ENCODE results near the gene TLCD1.

TLCD1 gene

GRCh38 chr17:28689011-28689410 lies 37.0 kb downstream of the TLCD1 start:
- Histone ChIP-seq H3K9ac (ENCODE audit: low read length) (no peak overlapping the region), H3K4me3 (ENCODE audit: low read length) (no peak overlapping the region), H3K56ac (ENCODE audit: low read length) (no peak overlapping the region), H3K79me2 (ENCODE audit: control insufficient read depth, insufficient read depth, low read length) (no peaks in the 10 kb centered on the region), H3K27me3 (ENCODE audit: insufficient read depth, low read length, poor library complexity) (no peaks in the 10 kb centered on the region), H3K23ac (ENCODE audit: low read length) (no peak overlapping the region), H2BK120ac (ENCODE audit: low read depth, low read length) (no peak overlapping the region), H3K18ac (ENCODE audit: low read length) (no peak overlapping the region), H3K36me3 (ENCODE audit: control insufficient read depth, insufficient read depth, low read length) (peaks cover 36% of the 10 kb centered on the region), H3K27ac (ENCODE audit: low read depth, low read length) (no peak overlapping the region), H2AK5ac (ENCODE audit: low read length) (no peak overlapping the region), H3K4ac (ENCODE audit: low read depth, low read length) (no peak overlapping the region), H2BK15ac (replicated peaks; ENCODE audit: low read depth) (no peak overlapping the region), H3K4me2 (ENCODE audit: low read length) (no peak overlapping the region), H3K4me1 (ENCODE audit: control insufficient read depth, low read depth, low read length) (no peaks in the 10 kb centered on the region), H2BK5ac (ENCODE audit: low read length) (no peak overlapping the region), H3K79me1 (ENCODE audit: low read length) (no peaks in the 10 kb centered on the region), H4K5ac (ENCODE audit: low read length) (no peak overlapping the region), H4K8ac (ENCODE audit: low read depth, low read length) (no peak overlapping the region)
- WGBS (ENCODE audit: extremely low coverage, insufficient coverage, low lambda C conversion rate) = no CpG with 5 or more reads among the region's 3 CpGs
- DNase-seq = no peak

- Histone ChIP-seq H3K27ac (ENCODE audit: low read depth, low read length) (no peak overlapping the region), H4K5ac (ENCODE audit: low read length) (no peak overlapping the region), H2BK15ac (replicated peaks; ENCODE audit: low read depth) (no peak overlapping the region), H3K27me3 (ENCODE audit: insufficient read depth, low read length, poor library complexity) (no peaks in the 10 kb centered on the region), H3K23ac (ENCODE audit: low read length) (no peak overlapping the region), H3K56ac (ENCODE audit: low read length) (no peak overlapping the region), H3K4me1 (ENCODE audit: control insufficient read depth, low read depth, low read length) (no peaks in the 10 kb centered on the region), H2BK120ac (ENCODE audit: low read depth, low read length) (no peak overlapping the region), H3K4me3 (ENCODE audit: low read length) (no peak overlapping the region), H3K79me2 (ENCODE audit: control insufficient read depth, insufficient read depth, low read length) (no peaks in the 10 kb centered on the region), H3K79me1 (ENCODE audit: low read length) (no peaks in the 10 kb centered on the region), H2AK5ac (ENCODE audit: low read length) (no peak overlapping the region), H3K9ac (ENCODE audit: low read length) (no peak overlapping the region), H3K18ac (ENCODE audit: low read length) (no peak overlapping the region), H3K4ac (ENCODE audit: low read depth, low read length) (no peak overlapping the region), H3K36me3 (ENCODE audit: control insufficient read depth, insufficient read depth, low read length) (peaks cover 35% of the 10 kb centered on the region), H4K8ac (ENCODE audit: low read depth, low read length) (no peak overlapping the region), H2BK5ac (ENCODE audit: low read length) (no peak overlapping the region), H3K4me2 (ENCODE audit: low read length) (no peak overlapping the region)
- DNase-seq = no peak
- WGBS (ENCODE audit: extremely low coverage, insufficient coverage, low lambda C conversion rate) = 100% methylated on average over 1 of the region's 4 CpGs
Observed at GRCh38 chr17:28688481-28688880, 37.6 kb downstream of the TLCD1 start.

GRCh38 chr17:28686296-28686695 lies 39.7 kb downstream of the TLCD1 start:
- Histone ChIP-seq H2AK5ac (ENCODE audit: low read length) (no peak overlapping the region), H3K23ac (ENCODE audit: low read length) (no peak overlapping the region), H3K4me1 (ENCODE audit: control insufficient read depth, low read depth, low read length) (no peaks in the 10 kb centered on the region), H4K8ac (ENCODE audit: low read depth, low read length) (no peak overlapping the region), H3K9ac (ENCODE audit: low read length) (no peak overlapping the region), H3K18ac (ENCODE audit: low read length) (no peak overlapping the region), H4K5ac (ENCODE audit: low read length) (no peak overlapping the region), H3K4me3 (ENCODE audit: low read length) (no peak overlapping the region), H2BK5ac (ENCODE audit: low read length) (no peak overlapping the region), H3K36me3 (ENCODE audit: control insufficient read depth, insufficient read depth, low read length) (peaks cover 48% of the 10 kb centered on the region), H3K27ac (ENCODE audit: low read depth, low read length) (no peak overlapping the region), H3K79me2 (ENCODE audit: control insufficient read depth, insufficient read depth, low read length) (no peaks in the 10 kb centered on the region), H2BK120ac (ENCODE audit: low read depth, low read length) (no peak overlapping the region), H3K4me2 (ENCODE audit: low read length) (no peak overlapping the region), H3K56ac (ENCODE audit: low read length) (no peak overlapping the region), H3K27me3 (ENCODE audit: insufficient read depth, low read length, poor library complexity) (no peaks in the 10 kb centered on the region), H2BK15ac (replicated peaks; ENCODE audit: low read depth) (no peak overlapping the region), H3K4ac (ENCODE audit: low read depth, low read length) (no peak overlapping the region), H3K79me1 (ENCODE audit: low read length) (no peaks in the 10 kb centered on the region)
- no CpG with 5 or more reads among the region's 4 CpGs for WGBS (ENCODE audit: extremely low coverage, insufficient coverage, low lambda C conversion rate)
- DNase-seq = no peak

- H3K9ac ChIP-seq (ENCODE audit: low read length) = no peak overlapping the region
- no CpG with 5 or more reads among the region's 5 CpGs for WGBS (ENCODE audit: extremely low coverage, insufficient coverage, low lambda C conversion rate)
- H3K36me3 ChIP-seq (ENCODE audit: control insufficient read depth, insufficient read depth, low read length) = peaks cover 44% of the 10 kb centered on the region
- no peak overlapping the region for H3K27ac ChIP-seq (ENCODE audit: low read depth, low read length)
- H4K5ac ChIP-seq (ENCODE audit: low read length) = no peak overlapping the region
- H2AK5ac ChIP-seq (ENCODE audit: low read length) = no peak overlapping the region
- no peak for DNase-seq
- H3K56ac ChIP-seq (ENCODE audit: low read length) = no peak overlapping the region
- no peak overlapping the region for H2BK120ac ChIP-seq (ENCODE audit: low read depth, low read length)
- H3K4me2 ChIP-seq (ENCODE audit: low read length) = no peak overlapping the region
- no peak overlapping the region for H3K23ac ChIP-seq (ENCODE audit: low read length)
- H2BK15ac ChIP-seq (replicated peaks; ENCODE audit: low read depth) = no peak overlapping the region
- H3K4ac ChIP-seq (ENCODE audit: low read depth, low read length) = no peak overlapping the region
- H4K8ac ChIP-seq (ENCODE audit: low read depth, low read length) = no peak overlapping the region
- no peak overlapping the region for H3K4me3 ChIP-seq (ENCODE audit: low read length)
- H3K18ac ChIP-seq (ENCODE audit: low read length) = no peak overlapping the region
- H3K4me1 ChIP-seq (ENCODE audit: control insufficient read depth, low read depth, low read length) = no peaks in the 10 kb centered on the region
- no peaks in the 10 kb centered on the region for H3K79me2 ChIP-seq (ENCODE audit: control insufficient read depth, insufficient read depth, low read length)
- H2BK5ac ChIP-seq (ENCODE audit: low read length) = no peak overlapping the region
- no peaks in the 10 kb centered on the region for H3K79me1 ChIP-seq (ENCODE audit: low read length)
- no peaks in the 10 kb centered on the region for H3K27me3 ChIP-seq (ENCODE audit: insufficient read depth, low read length, poor library complexity)
Observed at GRCh38 chr17:28685366-28685765, 40.7 kb downstream of the TLCD1 start.

- no peaks in the 10 kb centered on the region for H3K27me3 ChIP-seq (ENCODE audit: insufficient read depth, low read length, poor library complexity)
- no peak overlapping the region for H3K4me3 ChIP-seq (ENCODE audit: low read length)
- H3K9ac ChIP-seq (ENCODE audit: low read length) = no peak overlapping the region
- no peaks in the 10 kb centered on the region for H3K4me1 ChIP-seq (ENCODE audit: control insufficient read depth, low read depth, low read length)
- H2BK15ac ChIP-seq (replicated peaks; ENCODE audit: low read depth) = no peak overlapping the region
- no peaks in the 10 kb centered on the region for H3K79me2 ChIP-seq (ENCODE audit: control insufficient read depth, insufficient read depth, low read length)
- no peak overlapping the region for H2BK5ac ChIP-seq (ENCODE audit: low read length)
- DNase-seq = no peak
- H3K56ac ChIP-seq (ENCODE audit: low read length) = no peak overlapping the region
- H3K18ac ChIP-seq (ENCODE audit: low read length) = no peak overlapping the region
- no peaks in the 10 kb centered on the region for H3K79me1 ChIP-seq (ENCODE audit: low read length)
- no peak overlapping the region for H2BK120ac ChIP-seq (ENCODE audit: low read depth, low read length)
- H3K4ac ChIP-seq (ENCODE audit: low read depth, low read length) = no peak overlapping the region
- peaks cover 43% of the 10 kb centered on the region for H3K36me3 ChIP-seq (ENCODE audit: control insufficient read depth, insufficient read depth, low read length)
- no peak overlapping the region for H3K4me2 ChIP-seq (ENCODE audit: low read length)
- H3K27ac ChIP-seq (ENCODE audit: low read depth, low read length) = no peak overlapping the region
- no CpG with 5 or more reads among the region's 3 CpGs for WGBS (ENCODE audit: extremely low coverage, insufficient coverage, low lambda C conversion rate)
- no peak overlapping the region for H4K5ac ChIP-seq (ENCODE audit: low read length)
- H2AK5ac ChIP-seq (ENCODE audit: low read length) = no peak overlapping the region
- H4K8ac ChIP-seq (ENCODE audit: low read depth, low read length) = no peak overlapping the region
- H3K23ac ChIP-seq (ENCODE audit: low read length) = no peak overlapping the region
Observed at GRCh38 chr17:28684963-28685362, 41.1 kb downstream of the TLCD1 start.

GRCh38 chr17:28682655-28683054 lies 43.4 kb downstream of the TLCD1 start:
- Histone ChIP-seq H3K23ac (ENCODE audit: low read length) (no peak overlapping the region), H3K27ac (ENCODE audit: low read depth, low read length) (no peak overlapping the region), H3K79me2 (ENCODE audit: control insufficient read depth, insufficient read depth, low read length) (no peaks in the 10 kb centered on the region), H3K56ac (ENCODE audit: low read length) (no peak overlapping the region), H3K9ac (ENCODE audit: low read length) (no peak overlapping the region), H2BK120ac (ENCODE audit: low read depth, low read length) (no peak overlapping the region), H3K4ac (ENCODE audit: low read depth, low read length) (no peak overlapping the region), H3K27me3 (ENCODE audit: insufficient read depth, low read length, poor library complexity) (no peaks in the 10 kb centered on the region), H4K8ac (ENCODE audit: low read depth, low read length) (no peak overlapping the region), H2AK5ac (ENCODE audit: low read length) (no peak overlapping the region), H3K4me2 (ENCODE audit: low read length) (no peak overlapping the region), H3K4me3 (ENCODE audit: low read length) (no peak overlapping the region), H3K4me1 (ENCODE audit: control insufficient read depth, low read depth, low read length) (no peaks in the 10 kb centered on the region), H3K36me3 (ENCODE audit: control insufficient read depth, insufficient read depth, low read length) (peaks cover 43% of the 10 kb centered on the region), H3K18ac (ENCODE audit: low read length) (no peak overlapping the region), H4K5ac (ENCODE audit: low read length) (no peak overlapping the region), H3K79me1 (ENCODE audit: low read length) (no peaks in the 10 kb centered on the region), H2BK15ac (replicated peaks; ENCODE audit: low read depth) (no peak overlapping the region), H2BK5ac (ENCODE audit: low read length) (no peak overlapping the region)
- DNase-seq = no peak
- no CpG with 5 or more reads among the region's 11 CpGs for WGBS (ENCODE audit: extremely low coverage, insufficient coverage, low lambda C conversion rate)
